ENCODE measurements around the gene SLX4. TPM values are rescaled to one million over a fixed set of nuclear protein-coding genes. Genes with fewer than 3 reads are reported as not detected.
A peak's percentile ranks its signal among the peaks of the same experiment; 100 is the strongest.

SLX4 gene
- total RNA-seq, 1 donor from 2014 or later, result 9.3 TPM

DNA sequence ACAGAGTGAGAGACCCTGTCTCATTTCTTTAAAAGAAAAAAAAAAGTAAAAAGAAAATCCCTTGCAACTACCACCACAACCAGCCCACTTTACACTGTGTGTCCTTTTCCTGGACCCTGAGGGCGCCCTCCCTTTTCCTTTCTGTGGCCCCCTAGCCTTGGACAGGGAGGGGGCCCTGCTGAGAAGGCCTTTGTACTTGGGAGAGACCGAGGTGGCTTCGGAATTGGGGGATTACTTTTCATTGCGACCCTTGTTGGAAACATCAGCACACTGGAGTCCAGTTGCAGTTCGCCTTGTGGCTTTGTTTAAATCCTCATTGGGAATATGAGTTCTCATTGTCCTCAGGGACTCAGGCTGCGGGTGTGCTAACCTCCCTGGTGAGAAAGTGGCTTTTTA is 33.7 kb upstream of the SLX4 start:
- Mint-ChIP-seq H3K4me3 (ENCODE audit: unreplicated experiment) (no peak overlapping the region), H3K36me3 (ENCODE audit: low read depth) (peaks cover 4% of the 10 kb centered on the region), H3K4me1 (ENCODE audit: low read depth) (peaks cover 17% of the 10 kb centered on the region), H3K9me3 (ENCODE audit: low read depth) (no peaks in the 10 kb centered on the region), H3K27me3 (ENCODE audit: low read depth) (no peaks in the 10 kb centered on the region), H3K27ac (ENCODE audit: unreplicated experiment) (peak overlapping the region; percentile 63)
- TF ChIP-seq, protein P1, sequence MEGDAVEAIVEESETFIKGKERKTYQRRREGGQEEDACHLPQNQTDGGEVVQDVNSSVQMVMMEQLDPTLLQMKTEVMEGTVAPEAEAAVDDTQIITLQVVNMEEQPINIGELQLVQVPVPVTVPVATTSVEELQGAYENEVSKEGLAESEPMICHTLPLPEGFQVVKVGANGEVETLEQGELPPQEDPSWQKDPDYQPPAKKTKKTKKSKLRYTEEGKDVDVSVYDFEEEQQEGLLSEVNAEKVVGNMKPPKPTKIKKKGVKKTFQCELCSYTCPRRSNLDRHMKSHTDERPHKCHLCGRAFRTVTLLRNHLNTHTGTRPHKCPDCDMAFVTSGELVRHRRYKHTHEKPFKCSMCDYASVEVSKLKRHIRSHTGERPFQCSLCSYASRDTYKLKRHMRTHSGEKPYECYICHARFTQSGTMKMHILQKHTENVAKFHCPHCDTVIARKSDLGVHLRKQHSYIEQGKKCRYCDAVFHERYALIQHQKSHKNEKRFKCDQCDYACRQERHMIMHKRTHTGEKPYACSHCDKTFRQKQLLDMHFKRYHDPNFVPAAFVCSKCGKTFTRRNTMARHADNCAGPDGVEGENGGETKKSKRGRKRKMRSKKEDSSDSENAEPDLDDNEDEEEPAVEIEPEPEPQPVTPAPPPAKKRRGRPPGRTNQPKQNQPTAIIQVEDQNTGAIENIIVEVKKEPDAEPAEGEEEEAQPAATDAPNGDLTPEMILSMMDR (IDR thresholded peaks at IDR 0.05), result no peak
- peak; percentile 5 for DNase-seq (ENCODE audit: low spot score)

DNA sequence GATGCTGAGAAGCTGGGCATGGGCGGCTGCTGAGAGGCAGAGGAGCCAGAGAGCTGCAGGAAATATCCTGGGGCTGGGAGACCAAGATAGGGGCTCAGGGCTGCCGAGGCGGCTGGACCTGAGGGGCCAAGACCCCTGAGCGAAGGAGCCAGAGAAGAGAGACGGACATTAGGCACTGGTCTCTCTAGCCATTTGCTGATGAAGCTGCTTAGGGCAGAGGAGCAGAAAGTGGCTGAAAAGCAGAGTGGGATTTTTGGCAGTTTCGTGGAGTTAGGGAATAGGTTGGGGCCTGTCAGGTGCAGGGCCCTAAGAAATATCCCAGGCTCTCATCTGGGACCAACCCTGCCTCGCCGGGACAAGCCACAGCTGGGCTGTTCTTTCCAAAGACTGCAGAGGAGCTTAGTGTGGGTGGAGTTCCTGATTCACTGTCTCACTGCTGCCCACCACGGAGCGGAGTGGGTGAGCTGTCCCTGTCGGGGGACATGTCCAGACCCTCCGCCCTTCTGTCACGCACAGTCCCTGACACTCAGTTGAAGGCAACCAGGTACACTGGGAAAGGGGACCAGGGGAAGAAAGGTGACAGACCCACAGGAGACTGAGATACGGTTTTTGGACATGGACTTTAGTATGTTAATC is 31.8 kb upstream of the SLX4 start:
- TF ChIP-seq, protein P1 (IDR thresholded peaks at IDR 0.05), result no peak
- H3K4me1 Mint-ChIP-seq (ENCODE audit: low read depth), result peaks cover 17% of the 10 kb centered on the region
- peaks cover 5% of the 10 kb centered on the region for H3K36me3 Mint-ChIP-seq (ENCODE audit: low read depth)
- no peak overlapping the region for H3K27ac Mint-ChIP-seq (ENCODE audit: unreplicated experiment)
- no peak overlapping the region for H3K4me3 Mint-ChIP-seq (ENCODE audit: unreplicated experiment)
- DNase-seq (ENCODE audit: low spot score), result peak; percentile 70
- H3K27me3 Mint-ChIP-seq (ENCODE audit: low read depth), result no peaks in the 10 kb centered on the region
- H3K9me3 Mint-ChIP-seq (ENCODE audit: low read depth), result no peaks in the 10 kb centered on the region

DNA sequence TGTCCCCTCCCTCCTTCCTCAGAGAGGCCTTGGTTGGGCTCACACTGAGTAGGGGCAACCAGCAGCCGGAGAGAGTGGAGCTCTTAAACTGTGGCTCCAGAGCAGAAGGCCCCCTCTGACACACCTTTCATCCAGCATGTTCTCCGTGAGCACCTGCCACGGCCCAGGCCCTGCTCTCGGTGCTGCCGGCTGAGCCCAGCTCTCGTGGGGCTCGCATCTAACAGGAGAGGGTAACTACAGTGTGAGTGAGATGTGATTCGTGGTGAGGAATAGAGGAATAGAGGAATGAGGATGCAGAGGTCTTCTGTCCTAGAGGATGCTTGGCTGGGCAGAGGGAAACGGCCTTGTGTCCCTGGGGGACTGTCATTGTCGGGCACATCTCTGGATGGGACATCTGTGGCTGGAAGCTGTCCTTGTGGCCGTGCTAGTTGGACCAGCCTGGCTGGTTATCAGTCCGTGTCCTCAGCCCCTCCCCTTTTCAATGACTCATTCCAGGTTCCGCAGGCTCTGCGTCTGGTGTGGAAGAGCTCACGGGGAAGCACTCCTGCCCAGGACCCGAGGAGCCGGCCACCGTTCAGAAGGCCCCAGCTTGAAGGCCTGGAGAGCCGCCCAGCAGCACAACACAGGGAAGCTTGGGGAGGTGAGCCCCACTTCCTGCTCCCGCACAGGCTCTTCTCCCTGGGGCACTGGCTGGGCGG is 31.1 kb upstream of the SLX4 start:
- Mint-ChIP-seq H3K27ac (ENCODE audit: unreplicated experiment) (peak overlapping the region; percentile 41), H3K9me3 (ENCODE audit: low read depth) (no peaks in the 10 kb centered on the region), H3K27me3 (ENCODE audit: low read depth) (no peaks in the 10 kb centered on the region), H3K36me3 (ENCODE audit: low read depth) (peaks cover 5% of the 10 kb centered on the region), H3K4me1 (ENCODE audit: low read depth) (peaks cover 20% of the 10 kb centered on the region), H3K4me3 (ENCODE audit: unreplicated experiment) (no peak overlapping the region)
- DNase-seq (ENCODE audit: low spot score), result peak; percentile 76
- TF ChIP-seq, protein P1 (IDR thresholded peaks at IDR 0.05), result no peak

- TF ChIP-seq, protein P1 (IDR thresholded peaks at IDR 0.05), result no peak
- Mint-ChIP-seq H3K4me1 (ENCODE audit: low read depth) (peaks cover 26% of the 10 kb centered on the region), H3K4me3 (ENCODE audit: unreplicated experiment) (no peak overlapping the region), H3K36me3 (ENCODE audit: low read depth) (peaks cover 5% of the 10 kb centered on the region), H3K27ac (ENCODE audit: unreplicated experiment) (no peak overlapping the region), H3K27me3 (ENCODE audit: low read depth) (no peaks in the 10 kb centered on the region), H3K9me3 (ENCODE audit: low read depth) (no peaks in the 10 kb centered on the region)
- DNase-seq (ENCODE audit: low spot score), result peak; percentile 84
Measured at GRCh38 chr16:3641801-3642396, 30.5 kb upstream of the SLX4 start.

DNA sequence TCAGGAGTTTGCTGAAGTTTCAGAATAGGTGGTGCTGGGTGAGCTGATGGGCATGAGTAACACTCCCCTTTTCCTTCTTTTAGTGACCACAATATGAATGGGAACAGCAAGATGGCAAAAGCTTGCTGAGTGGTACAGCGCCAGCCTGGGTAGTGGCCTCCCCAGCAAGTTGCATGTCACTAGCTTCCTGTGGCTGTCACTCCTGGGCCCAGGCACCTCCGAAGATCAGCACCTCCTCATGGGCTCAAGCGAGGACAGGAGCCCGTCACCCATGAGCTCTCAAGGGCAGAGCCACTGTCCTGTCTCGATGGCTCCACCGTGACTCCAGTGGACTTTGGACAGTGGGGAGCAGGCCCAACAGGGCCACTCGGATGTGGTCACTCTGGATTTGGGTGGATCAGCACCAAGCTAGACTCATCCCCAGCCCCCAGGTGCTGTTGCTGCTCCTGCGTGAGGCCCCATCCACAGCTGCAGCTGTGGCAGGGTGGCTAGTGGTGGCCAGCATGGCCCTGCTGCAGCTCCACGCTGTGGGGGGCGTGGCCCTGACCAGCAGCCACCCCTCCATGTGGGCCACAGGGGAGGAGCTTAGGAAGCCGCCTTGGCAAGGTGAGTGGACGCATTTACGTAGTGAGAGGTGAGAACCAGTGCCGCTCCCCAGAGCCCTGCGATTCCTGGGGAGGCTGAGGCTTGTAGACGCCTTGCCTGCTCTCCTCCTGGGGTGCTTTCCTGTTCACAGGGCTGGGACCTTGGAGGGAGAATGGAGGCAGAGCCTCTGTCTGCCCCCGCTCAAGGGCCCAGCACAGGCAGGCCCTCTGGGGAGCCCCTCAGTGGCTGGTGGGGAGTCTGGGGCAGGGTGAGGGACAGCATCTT is 29.5 kb upstream of the SLX4 start:
- Mint-ChIP-seq H3K4me3 (ENCODE audit: unreplicated experiment) (no peak overlapping the region), H3K9me3 (ENCODE audit: low read depth) (peaks cover 4% of the 10 kb centered on the region), H3K27ac (ENCODE audit: unreplicated experiment) (no peak overlapping the region), H3K27me3 (ENCODE audit: low read depth) (no peaks in the 10 kb centered on the region), H3K36me3 (ENCODE audit: low read depth) (peaks cover 3% of the 10 kb centered on the region), H3K4me1 (ENCODE audit: low read depth) (peaks cover 28% of the 10 kb centered on the region)
- peak; percentile 74 for DNase-seq (ENCODE audit: low spot score)
- TF ChIP-seq, protein P1 (IDR thresholded peaks at IDR 0.05), result no peak
